CD8-positive, alpha-beta memory T cell (primary cell): ENCODE measurements around the gene SEMA3A. TPM values are rescaled to one million over a fixed set of nuclear protein-coding genes. Genes with fewer than 3 reads are reported as not detected.
"Not testable (repeated sequence)": the region's sequence is repeated elsewhere in the genome, so short reads cannot be mapped to it uniquely, and the experiment has no call there.

Experiments used
- CTCF ChIA-PET: fragments of 350-600 bp; sonication (Branson Sonifier 250); formaldehyde crosslinking; loops from one replicate; lab custom pipeline; 2021; ENCODE audit warnings: antibody characterized with exemption; lab: Charles Lee
- POLR2A ChIA-PET: fragments of 350-600 bp; sonication (Branson Sonifier 250); formaldehyde crosslinking; loops from one replicate; lab custom pipeline; 2021; ENCODE audit warnings: antibody characterized with exemption; lab: Charles Lee
- DNase-seq, 5 donors: peaks; one replicate each; pipeline versions ENCODE4 v3.0.0 to v3.0.0-alpha.2; 2020 to 2022; ENCODE audit warnings: mixed read lengths in 1 of 5
- H3K27ac ChIP-seq: one replicate; pipeline ENCODE4 v1.7.0; 2013; ENCODE audit warnings: low read depth, mild to moderate bottlenecking, low read length, moderate library complexity
- H3K27me3 ChIP-seq: 2 replicates; pipeline ENCODE4 v1.7.0; 2013; ENCODE audit warnings: low read length, mild to moderate bottlenecking; ENCODE audit not compliant: insufficient read depth, poor library complexity, severe bottlenecking
- H3K36me3 ChIP-seq: 2 replicates; pipeline ENCODE4 v1.7.0; 2013; ENCODE audit warnings: mild to moderate bottlenecking, low read length, moderate library complexity; ENCODE audit not compliant: insufficient read depth
- H3K4me1 ChIP-seq: 2 replicates; pipeline ENCODE4 v1.7.0; 2013; ENCODE audit warnings: mild to moderate bottlenecking, low read length, moderate library complexity; ENCODE audit not compliant: insufficient read depth
- H3K4me3 ChIP-seq: 2 replicates; pipeline ENCODE4 v1.7.0; 2013; ENCODE audit warnings: mild to moderate bottlenecking, low read length
- H3K9me3 ChIP-seq: 2 replicates; pipeline ENCODE4 v1.7.0; 2013; ENCODE audit warnings: mild to moderate bottlenecking, low read length
- H3K27ac Mint-ChIP-seq, 8 donors: one replicate each; pipeline ENCODE4 v1.8.0; 2020 to 2021; ENCODE audit warnings: mixed read lengths in 8 of 8, mild to moderate bottlenecking in 6 of 8, inconsistent platforms in 3 of 8, moderate library complexity in 3 of 8
- H3K27me3 Mint-ChIP-seq, 2 donors: one replicate each; pipeline ENCODE4 v1.8.0; 2020 to 2021; ENCODE audit warnings: mixed read lengths in 2 of 2, mild to moderate bottlenecking in 1 of 2, moderate library complexity in 1 of 2
- H3K36me3 Mint-ChIP-seq, 3 donors: one replicate each; pipeline ENCODE4 v1.8.0; 2020 to 2021; ENCODE audit warnings: mixed read lengths in 3 of 3, inconsistent platforms in 1 of 3, mild to moderate bottlenecking in 1 of 3
- H3K4me1 Mint-ChIP-seq, 3 donors: one replicate each; pipeline ENCODE4 v1.8.0; 2020 to 2021; ENCODE audit warnings: mixed read lengths in 3 of 3, inconsistent platforms in 1 of 3, mild to moderate bottlenecking in 1 of 3
- H3K4me3 Mint-ChIP-seq, 7 donors: one replicate each; pipeline ENCODE4 v1.8.0; 2020 to 2021; ENCODE audit warnings: mixed read lengths in 7 of 7, mild to moderate bottlenecking in 6 of 7, moderate library complexity in 4 of 7, inconsistent platforms in 2 of 7
- H3K9me3 Mint-ChIP-seq, 5 donors: one replicate each; pipeline ENCODE4 v1.8.0; 2020 to 2022; ENCODE audit warnings: mixed read lengths in 5 of 5, mild to moderate bottlenecking in 3 of 5, moderate library complexity in 2 of 5, inconsistent platforms in 1 of 5
- polyA plus RNA-seq: library from polyadenylated mRNA; unstranded; fragments of 300-500 nt; fragmentation: Illumina TruSeq; gene quantifications from one replicate; pipeline ENCODE4 v1.2.3, GENCODE V29; 2021
- total RNA-seq, 2 experiments: library from RNA; stranded (reverse); gene quantifications; one replicate each; pipeline ENCODE4 v1.2.3, GENCODE V29; 2021

The SEMA3A gene
- total and polyA plus RNA-seq, 3 experiments from 2014 or later, result not detected

- H3K4me1 Mint-ChIP-seq, result no peaks in the 10 kb centered on the region
Observed at GRCh38 chr7:84162125-84162524, 32.5 kb downstream of the SEMA3A start.

DNA sequence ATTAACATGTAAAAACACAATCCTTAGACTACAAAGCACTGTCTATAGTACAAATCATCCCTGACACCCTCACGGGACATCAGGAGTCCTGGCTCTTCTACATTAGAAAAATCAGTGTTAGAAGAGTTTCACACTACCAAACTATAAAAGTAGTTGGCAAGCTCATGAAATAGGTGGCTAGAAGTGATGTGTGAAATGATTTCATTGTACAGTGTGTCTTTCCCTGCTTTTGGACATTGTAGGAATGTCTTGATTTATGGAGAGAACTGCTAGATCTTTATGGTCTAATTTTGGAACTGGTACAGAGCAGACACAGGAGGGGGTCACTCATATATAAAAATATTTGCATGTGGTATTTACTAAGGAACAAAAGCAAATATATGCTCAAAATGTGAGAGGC lies 33.2 kb downstream of the SEMA3A start:
- CTCF ChIA-PET, result no interaction called here
- Histone ChIP-seq H3K4me3 (no peak overlapping the region), H3K9me3 (no peaks in the 10 kb centered on the region), H3K27ac (no peak overlapping the region), H3K4me1 (no peaks in the 10 kb centered on the region), H3K36me3 (no peaks in the 10 kb centered on the region), H3K27me3 (no peaks in the 10 kb centered on the region)
- H3K27ac Mint-ChIP-seq, result no peak overlapping the region
- no peak for DNase-seq
- no peaks in the 10 kb centered on the region for H3K36me3 Mint-ChIP-seq
- POLR2A ChIA-PET, result no interaction called here
- H3K27me3 Mint-ChIP-seq, result no peaks in the 10 kb centered on the region
- H3K4me3 Mint-ChIP-seq, result no peak overlapping the region
- peaks cover 0 to 8% (median 2%) of the 10 kb centered on the region in 5 donors for H3K9me3 Mint-ChIP-seq
- H3K4me1 Mint-ChIP-seq, result no peaks in the 10 kb centered on the region

More at GRCh38 chr7:84162125-84162524, 32.5 kb downstream of the SEMA3A start:
- Histone ChIP-seq H3K27ac (no peak overlapping the region), H3K27me3 (no peaks in the 10 kb centered on the region), H3K36me3 (no peaks in the 10 kb centered on the region), H3K4me3 (no peak overlapping the region), H3K4me1 (no peaks in the 10 kb centered on the region), H3K9me3 (no peaks in the 10 kb centered on the region)
- no peak overlapping the region for H3K4me3 Mint-ChIP-seq
- peaks cover 0 to 8% (median 5%) of the 10 kb centered on the region in 5 donors for H3K9me3 Mint-ChIP-seq
- ChIA-PET POLR2A (no interaction called here), CTCF (no interaction called here)
- H3K27me3 Mint-ChIP-seq, result no peaks in the 10 kb centered on the region
- no peak for DNase-seq
- no peaks in the 10 kb centered on the region for H3K36me3 Mint-ChIP-seq
- no peak overlapping the region for H3K27ac Mint-ChIP-seq

DNA sequence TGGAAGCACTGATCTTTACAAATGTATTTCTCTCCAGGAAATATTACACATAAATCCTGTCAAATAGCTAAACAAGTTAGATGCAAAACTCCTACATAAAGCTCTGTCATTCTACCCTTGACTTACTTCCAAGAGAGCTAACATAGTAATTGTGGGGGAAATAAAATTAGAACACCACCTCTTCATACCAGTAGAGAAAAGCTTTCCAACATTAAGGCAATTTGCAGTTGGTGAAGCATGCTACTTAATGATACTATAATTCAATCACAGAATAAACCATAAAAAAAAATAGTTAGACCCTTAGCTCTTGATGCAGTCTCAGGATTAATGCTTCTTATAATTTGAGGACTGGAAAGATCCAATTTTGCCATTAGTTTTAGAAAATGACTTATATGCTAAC lies 35.2 kb downstream of the SEMA3A start:
- CTCF ChIA-PET, result no interaction called here
- Mint-ChIP-seq H3K27ac (no peak overlapping the region), H3K9me3 (peaks cover 0 to 12% (median 2%) of the 10 kb centered on the region in 5 donors)

GRCh38 chr7:84157171-84157570 lies 37.4 kb downstream of the SEMA3A start:
- no peak overlapping the region for H3K27ac ChIP-seq
- H3K36me3 ChIP-seq, result no peaks in the 10 kb centered on the region
- Mint-ChIP-seq H3K4me1 (no peaks in the 10 kb centered on the region), H3K9me3 (peaks cover 0 to 11% (median 4%) of the 10 kb centered on the region in 5 donors), H3K27me3 (no peaks in the 10 kb centered on the region), H3K27ac (no peak overlapping the region), H3K36me3 (no peaks in the 10 kb centered on the region), H3K4me3 (no peak overlapping the region)
- H3K27me3 ChIP-seq, result no peaks in the 10 kb centered on the region
- no peaks in the 10 kb centered on the region for H3K9me3 ChIP-seq
- H3K4me3 ChIP-seq, result no peak overlapping the region
- no peaks in the 10 kb centered on the region for H3K4me1 ChIP-seq
- ChIA-PET POLR2A (no interaction called here), CTCF (no interaction called here)
- DNase-seq, result no peak

More for the DNA sequence above, 35.2 kb downstream of the SEMA3A start:
- Histone ChIP-seq H3K9me3 (no peaks in the 10 kb centered on the region), H3K4me3 (no peak overlapping the region), H3K27me3 (no peaks in the 10 kb centered on the region), H3K4me1 (no peaks in the 10 kb centered on the region), H3K27ac (no peak overlapping the region), H3K36me3 (no peaks in the 10 kb centered on the region)
- POLR2A ChIA-PET, result no interaction called here
- DNase-seq, result no peak
- H3K36me3 Mint-ChIP-seq, result no peaks in the 10 kb centered on the region
- H3K4me3 Mint-ChIP-seq, result no peak overlapping the region
- no peaks in the 10 kb centered on the region for H3K27me3 Mint-ChIP-seq
- H3K4me1 Mint-ChIP-seq, result no peaks in the 10 kb centered on the region

DNA sequence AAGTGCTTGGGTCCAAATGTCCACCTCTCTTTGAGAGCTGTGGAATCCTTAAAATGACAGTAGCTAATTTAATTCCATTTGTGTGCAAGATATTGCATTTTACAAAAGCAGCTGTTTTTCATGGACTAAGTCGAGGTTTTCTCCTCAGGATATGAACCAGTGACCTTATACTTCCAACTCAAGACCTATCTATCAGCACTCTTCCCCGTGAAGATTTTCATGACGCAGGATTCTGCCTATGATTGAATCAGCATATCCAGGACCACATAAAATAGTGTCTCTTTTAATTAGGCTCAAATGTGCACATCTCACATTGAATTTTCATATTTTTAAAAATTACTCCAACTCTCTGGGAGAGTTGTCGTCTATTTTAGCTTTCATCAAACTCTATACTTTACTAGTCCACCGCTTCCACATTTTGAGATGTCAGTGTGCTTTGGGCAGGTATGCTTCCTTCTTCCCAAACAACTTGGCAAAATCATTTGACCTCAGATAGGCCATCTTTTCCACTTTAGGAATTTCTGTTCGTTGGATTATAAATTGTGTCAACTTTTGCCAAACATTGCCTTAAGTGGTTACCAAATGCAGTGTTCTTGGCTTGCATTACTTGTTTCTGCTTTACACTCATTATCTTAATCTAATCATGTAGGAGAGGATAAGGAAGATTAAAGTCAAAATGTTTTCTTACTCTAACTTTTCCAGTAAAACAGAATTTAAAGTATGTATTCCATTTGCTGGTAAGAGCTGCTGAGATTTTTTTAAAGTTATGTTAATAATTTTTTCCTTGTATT lies 39.4 kb downstream of the SEMA3A start:
- H3K4me3 ChIP-seq, result no peak overlapping the region
- no peaks in the 10 kb centered on the region for H3K4me1 ChIP-seq
- no peaks in the 10 kb centered on the region for H3K4me1 Mint-ChIP-seq
- H3K36me3 Mint-ChIP-seq, result no peaks in the 10 kb centered on the region
- H3K27me3 Mint-ChIP-seq, result no peaks in the 10 kb centered on the region
- ChIA-PET CTCF (no interaction called here), POLR2A (no interaction called here)
- H3K4me3 Mint-ChIP-seq, result no peak overlapping the region
- peaks cover 0 to 11% (median 4%) of the 10 kb centered on the region in 5 donors for H3K9me3 Mint-ChIP-seq
- no peak overlapping the region for H3K27ac Mint-ChIP-seq
- no peaks in the 10 kb centered on the region for H3K36me3 ChIP-seq
- H3K9me3 ChIP-seq, result no peaks in the 10 kb centered on the region
- DNase-seq, result no peak
- no peak overlapping the region for H3K27ac ChIP-seq
- no peaks in the 10 kb centered on the region for H3K27me3 ChIP-seq

DNA sequence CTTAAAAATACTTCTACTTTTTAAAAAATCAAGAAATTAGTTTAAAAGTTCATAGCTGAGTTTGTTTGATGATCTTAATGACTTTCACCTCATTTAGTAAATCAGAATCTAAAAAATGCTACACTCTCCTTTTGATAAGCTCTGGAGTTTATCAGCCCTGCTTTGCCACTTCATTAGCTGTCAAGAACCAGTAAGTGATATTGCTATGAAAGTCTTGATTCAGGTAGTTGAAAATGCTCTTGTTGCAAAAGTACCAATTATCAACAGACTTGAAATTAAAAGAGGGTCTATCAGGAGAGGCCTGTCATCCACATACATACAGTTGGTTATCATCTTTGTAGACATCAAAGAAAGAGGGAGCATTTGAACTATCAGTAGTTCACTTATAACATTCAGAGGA lies 41.6 kb downstream of the SEMA3A start:
- Histone ChIP-seq H3K27me3 (no peaks in the 10 kb centered on the region), H3K4me1 (no peaks in the 10 kb centered on the region), H3K27ac (no peak overlapping the region), H3K4me3 (no peak overlapping the region), H3K9me3 (no peaks in the 10 kb centered on the region), H3K36me3 (no peaks in the 10 kb centered on the region)
- no peaks in the 10 kb centered on the region for H3K4me1 Mint-ChIP-seq
- H3K4me3 Mint-ChIP-seq, result no peak overlapping the region
- peaks cover 0 to 14% (median 7%) of the 10 kb centered on the region in 5 donors for H3K9me3 Mint-ChIP-seq
- H3K27me3 Mint-ChIP-seq, result no peaks in the 10 kb centered on the region
- DNase-seq, result no peak
- H3K36me3 Mint-ChIP-seq, result no peaks in the 10 kb centered on the region
- CTCF ChIA-PET, result no interaction called here
- POLR2A ChIA-PET, result no interaction called here
- no peak overlapping the region for H3K27ac Mint-ChIP-seq

DNA sequence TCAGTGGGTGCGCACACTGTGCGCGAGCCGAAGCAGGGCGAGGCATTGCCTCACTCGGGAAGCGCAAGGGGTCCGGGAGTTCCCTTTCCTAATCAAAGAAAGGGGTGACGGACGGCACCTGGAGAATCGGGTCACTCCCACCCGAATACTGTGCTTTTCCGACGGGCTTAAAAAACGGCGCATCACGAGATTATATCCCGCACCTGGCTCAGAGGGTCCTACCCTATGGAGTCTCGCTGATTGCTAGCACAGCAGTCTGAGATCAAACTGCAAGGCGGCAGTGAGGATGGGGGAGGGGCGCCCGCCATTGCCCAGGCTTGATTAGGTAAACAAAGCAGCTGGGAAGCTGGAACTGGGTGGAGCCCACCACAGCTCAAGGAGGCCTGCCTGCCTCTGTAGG lies 44.2 kb downstream of the SEMA3A start:
- POLR2A ChIA-PET, CTCF ChIA-PET: not testable (repeated sequence)

GRCh38 chr7:84149573-84149972 lies 45.0 kb downstream of the SEMA3A start:
- no peak overlapping the region for H3K27ac ChIP-seq
- POLR2A ChIA-PET, result no interaction called here

More for the DNA sequence above, 44.2 kb downstream of the SEMA3A start:
- H3K4me1 Mint-ChIP-seq, H3K4me3 ChIP-seq, H3K9me3 ChIP-seq, DNase-seq, H3K27ac Mint-ChIP-seq, H3K36me3 Mint-ChIP-seq, H3K27me3 Mint-ChIP-seq, H3K36me3 ChIP-seq, H3K27ac ChIP-seq, H3K27me3 ChIP-seq, H3K4me1 ChIP-seq: not testable (repeated sequence)
- H3K4me3 Mint-ChIP-seq, result peak overlapping the region in 1 of 7 donors; percentile 61
- peaks cover 0 to 17% (median 5%) of the 10 kb centered on the region in 5 donors for H3K9me3 Mint-ChIP-seq

More at GRCh38 chr7:84149573-84149972, 45.0 kb downstream of the SEMA3A start:
- CTCF ChIA-PET, result no interaction called here
- Histone ChIP-seq H3K9me3 (no peaks in the 10 kb centered on the region), H3K4me1 (no peaks in the 10 kb centered on the region), H3K4me3 (no peak overlapping the region), H3K36me3 (no peaks in the 10 kb centered on the region), H3K27me3 (no peaks in the 10 kb centered on the region)
- DNase-seq, result no peak
- Mint-ChIP-seq H3K4me1 (no peaks in the 10 kb centered on the region), H3K27ac (no peak overlapping the region), H3K9me3 (peaks cover 0 to 14% (median 5%) of the 10 kb centered on the region in 5 donors), H3K4me3 (no peak overlapping the region), H3K36me3 (no peaks in the 10 kb centered on the region), H3K27me3 (no peaks in the 10 kb centered on the region)
